Measurements from ENCODE around the gene AMHR2. TPM values are rescaled to one million over a fixed set of nuclear protein-coding genes. Genes with fewer than 3 reads are reported as not detected.

Gene AMHR2
- polyA plus RNA-seq, 1 donor from 2014 or later = not detected

- Histone ChIP-seq H3K9me2 (ENCODE audit: insufficient read depth, low read length) (no peaks in the 10 kb centered on the region), H2AFZ (ENCODE audit: low read depth, low read length) (no peak overlapping the region), H3K9ac (ENCODE audit: low read length) (no peak overlapping the region), H3K9me3 (ENCODE audit: low read length) (no peaks in the 10 kb centered on the region), H3K4me2 (ENCODE audit: low read length) (no peak overlapping the region), H3K79me2 (replicated peaks; ENCODE audit: insufficient read depth, low read length) (peaks cover 14% of the 10 kb centered on the region), H4K20me1 (ENCODE audit: insufficient read depth) (peaks cover 10% of the 10 kb centered on the region), H3K27me3 (ENCODE audit: insufficient read depth, low read depth, low read length) (no peaks in the 10 kb centered on the region), H3K36me3 (ENCODE audit: insufficient read depth, low read length) (peaks cover 5% of the 10 kb centered on the region), H3F3A (ENCODE audit: insufficient read depth, low read length, poor library complexity, severe bottlenecking) (no peaks in the 10 kb centered on the region), H3K4me3 (ENCODE audit: low read length) (no peak overlapping the region), H3K27ac (ENCODE audit: low read length) (no peak overlapping the region)
- TF ChIP-seq TAF1 (IDR thresholded peaks at IDR 0.05; ENCODE audit: low read depth) = no peak
- TF ChIP-seq RAD21 (conservative IDR thresholded peaks at IDR 0.05) = no peak
- TF ChIP-seq POLR2AphosphoS5 (IDR thresholded peaks at IDR 0.05) = no peak
- TF ChIP-seq EZH2 (IDR thresholded peaks at IDR 0.05; ENCODE audit: borderline replicate concordance, insufficient read depth, low read length, poor library complexity, severe bottlenecking) = no peak
- TF ChIP-seq REST (IDR thresholded peaks at IDR 0.05; ENCODE audit: borderline replicate concordance) = no peak
- no peak for TF ChIP-seq MXI1 (conservative IDR thresholded peaks at IDR 0.05; ENCODE audit: poor library complexity, severe bottlenecking)
- TF ChIP-seq CTCF (IDR thresholded peaks at IDR 0.05; ENCODE audit: poor library complexity, severe bottlenecking) = no peak
- no peak for TF ChIP-seq SMC3 (conservative IDR thresholded peaks at IDR 0.05; ENCODE audit: poor library complexity)
Observed at GRCh38 chr12:53478865-53479264, 55.2 kb downstream of the AMHR2 start.

- H3K79me2 ChIP-seq (replicated peaks; ENCODE audit: insufficient read depth, low read length) = peaks cover 10% of the 10 kb centered on the region
- no peaks in the 10 kb centered on the region for H3K27me3 ChIP-seq (ENCODE audit: insufficient read depth, low read depth, low read length)
- no peak overlapping the region for H3K27ac ChIP-seq (ENCODE audit: low read length)
- no peaks in the 10 kb centered on the region for H3F3A ChIP-seq (ENCODE audit: insufficient read depth, low read length, poor library complexity, severe bottlenecking)
- H3K4me3 ChIP-seq (ENCODE audit: low read length) = no peak overlapping the region
- no peak overlapping the region for H3K9ac ChIP-seq (ENCODE audit: low read length)
- H3K9me2 ChIP-seq (ENCODE audit: insufficient read depth, low read length) = no peaks in the 10 kb centered on the region
- peaks cover 10% of the 10 kb centered on the region for H4K20me1 ChIP-seq (ENCODE audit: insufficient read depth)
- TF ChIP-seq RAD21 (conservative IDR thresholded peaks at IDR 0.05) = no peak
- H2AFZ ChIP-seq (ENCODE audit: low read depth, low read length) = no peak overlapping the region
- H3K9me3 ChIP-seq (ENCODE audit: low read length) = no peaks in the 10 kb centered on the region
- H3K4me2 ChIP-seq (ENCODE audit: low read length) = no peak overlapping the region
- peaks cover 5% of the 10 kb centered on the region for H3K36me3 ChIP-seq (ENCODE audit: insufficient read depth, low read length)
Observed at GRCh38 chr12:53479331-53479730, 55.7 kb downstream of the AMHR2 start.

All from neural cell (in vitro differentiated cells).